Caco-2 (cell line): Measurements from ENCODE around the gene IKZF3. TPM values are rescaled to one million over a fixed set of nuclear protein-coding genes. Genes with fewer than 3 reads are reported as not detected.

Experiments
- Bru-seq: library from RNA; stranded (reverse); fragments of 400-500 nt; gene quantifications from one replicate; lab custom pipeline; 2021; lab: Mats Ljungman, UMichigan
- BruChase-seq, 2 experiments: library from RNA; stranded (reverse); fragments of 400-500 nt; gene quantifications; one replicate each; lab custom pipeline; 2021; lab: Mats Ljungman, UMichigan
- BruUV-seq: library from RNA; stranded (reverse); fragments of 400-500 nt; replicated peaks from 2 replicates; lab custom pipeline; 2021; lab: Mats Ljungman, UMichigan
- CTCF ChIA-PET: fragments of 300-600 bp; sonication (Branson Sonifier 250); formaldehyde crosslinking; loops from one replicate; lab custom pipeline; 2022; ENCODE audit warnings: antibody characterized with exemption; lab: Charles Lee
- POLR2A ChIA-PET: fragments of 300-600 bp; sonication (Branson Sonifier 250); formaldehyde crosslinking; loops from one replicate; lab custom pipeline; 2022; ENCODE audit warnings: antibody characterized with exemption; lab: Charles Lee
- DNase-seq, 2 experiments: peaks; one replicate each; pipeline versions ENCODE4 v3.0.0 to v3.0.0-alpha.2; 2020 to 2022
- H3K27me3 ChIP-seq: replicated peaks from 2 replicates; pipeline ENCODE4 v1.6.0; 2011; ENCODE audit warnings: low read length; ENCODE audit not compliant: control insufficient read depth, insufficient read depth
- H3K36me3 ChIP-seq: 2 replicates; pipeline ENCODE4 v1.5.1; 2011; ENCODE audit warnings: low read length; ENCODE audit not compliant: control insufficient read depth, insufficient read depth
- H3K4me1 ChIP-seq: fragments of 250-450 bp; sonication (Bioruptor Pico); 2 replicates; pipeline ENCODE4 v1.5.1; 2020; ENCODE audit warnings: mild to moderate bottlenecking
- H3K4me3 ChIP-seq: 2 replicates; pipeline ENCODE4 v1.5.1; 2011; ENCODE audit warnings: low read depth, mild to moderate bottlenecking, control low read depth, low read length
- H3K9me3 ChIP-seq: fragments of 250-450 bp; sonication (Bioruptor Pico); 2 replicates; pipeline ENCODE4 v1.5.1; 2020; ENCODE audit warnings: mild to moderate bottlenecking, moderate library complexity
- H3K27ac Mint-ChIP-seq: one replicate; pipeline ENCODE4 v1.8.0; 2022; ENCODE audit warnings: mixed read lengths; ENCODE audit not compliant: unreplicated experiment
- H3K27me3 Mint-ChIP-seq: one replicate; pipeline ENCODE4 v1.8.0; 2022; ENCODE audit warnings: mixed read lengths; ENCODE audit not compliant: insufficient read depth, unreplicated experiment
- H3K36me3 Mint-ChIP-seq: one replicate; pipeline ENCODE4 v1.8.0; 2022; ENCODE audit warnings: mild to moderate bottlenecking, mixed read lengths; ENCODE audit not compliant: insufficient read depth, unreplicated experiment
- H3K4me1 Mint-ChIP-seq: one replicate; pipeline ENCODE4 v1.8.0; 2022; ENCODE audit warnings: low read depth, mixed read lengths; ENCODE audit not compliant: unreplicated experiment
- H3K4me3 Mint-ChIP-seq: one replicate; pipeline ENCODE4 v1.8.0; 2022; ENCODE audit warnings: mild to moderate bottlenecking, moderate library complexity, mixed read lengths; ENCODE audit not compliant: unreplicated experiment
- H3K9me3 Mint-ChIP-seq: one replicate; pipeline ENCODE4 v1.8.0; 2022; ENCODE audit warnings: mixed read lengths; ENCODE audit not compliant: unreplicated experiment
- CTCF ChIP-seq, 2 experiments: fragments of 200-600 bp in 1 of 2; IDR thresholded peaks; 1 replicate in 1 of 2; 2 replicates in 1 of 2; pipeline versions ENCODE4 v1.5.1 to v1.8.0; 2011 to 2022; ENCODE audit warnings: antibody characterized with exemption in 1 of 2, control low read depth in 1 of 2, inconsistent platforms in 1 of 2, low read depth in 1 of 2, low read length in 1 of 2, mild to moderate bottlenecking in 1 of 2, moderate library complexity in 1 of 2; ENCODE audit not compliant: insufficient read depth in 1 of 2, severe bottlenecking in 1 of 2, unreplicated experiment in 1 of 2
- intact Hi-C: fragments of 100-400 bp; cut with micrococcal nuclease; formaldehyde crosslinking; loops from one replicate; pipeline ENCODE4 v1.10.0; 2022; ENCODE audit not compliant: unreplicated experiment
- long read RNA-seq: library from polyadenylated mRNA; stranded (forward); transcript quantifications from one replicate; pipeline ENCODE4 v2.0.0, GENCODE V29; 2022
- total RNA-seq: library from RNA; stranded (reverse); gene quantifications from 2 replicates; pipeline ENCODE4 v1.2.3, GENCODE V29; 2022

Gene IKZF3
- total RNA-seq (2.4 and 2.8 TPM in 2 replicates), Bru-seq, nascent RNA (percentile 45 among the genes with signal in this experiment), BruChase-seq, experiment 1, labeled RNA remaining after a 2-hour chase (percentile 41 among the genes with signal in this experiment), BruChase-seq, experiment 2, labeled RNA remaining after a 6-hour chase (percentile 35 among the genes with signal in this experiment)
- long read RNA-seq, result 0 reads

GRCh38 chr17:39863918-39864746, at the start of gene IKZF3:
IKZF3 (minus strand) TSS chr17:39864312; CDS start chr17:39864126, 186 bp downstream.
- no peak within 1 kb of the TSS for H3K27ac Mint-ChIP-seq

DNA sequence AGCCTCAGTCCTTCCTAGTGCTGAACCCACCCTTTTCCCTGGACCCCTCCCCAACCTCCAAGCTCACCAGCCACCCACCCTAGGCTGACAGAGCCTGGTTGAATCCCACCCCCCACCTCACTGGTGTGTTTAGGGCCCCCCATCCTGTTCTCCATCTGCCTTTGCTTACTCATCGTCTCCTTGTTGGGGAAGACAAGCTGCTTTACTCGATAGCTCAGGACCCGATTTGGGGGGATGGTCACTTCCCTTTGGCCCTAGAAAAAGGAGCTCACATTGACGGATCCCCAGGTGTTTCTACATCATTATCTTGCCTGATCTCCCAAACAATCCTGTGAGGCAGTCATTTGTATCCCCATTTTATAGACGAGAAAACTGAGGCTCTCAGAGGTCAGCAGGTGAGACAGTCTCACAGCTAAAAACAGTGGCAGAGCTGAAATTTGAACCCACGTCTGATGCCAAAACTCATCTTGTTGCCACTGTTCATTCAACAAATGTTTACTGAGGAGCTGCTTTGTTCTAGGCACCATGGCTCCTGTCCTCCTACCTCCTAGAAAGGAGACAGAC, 44.8 kb upstream of the IKZF3 start:
- Histone ChIP-seq H3K4me3 (no peak overlapping the region), H3K9me3 (no peaks in the 10 kb centered on the region), H3K36me3 (no peaks in the 10 kb centered on the region), H3K27me3 (no peaks in the 10 kb centered on the region), H3K4me1 (peaks cover 9% of the 10 kb centered on the region; the same call in 1 of the 2 replicates)
- no peak for TF ChIP-seq CTCF (IDR thresholded peaks at IDR 0.05; ENCODE audit: insufficient read depth in 1 of 2, low read depth in 1 of 2, low read length in 1 of 2, severe bottlenecking in 1 of 2, unreplicated experiment in 1 of 2)
- H3K4me1 Mint-ChIP-seq, result peaks cover 10% of the 10 kb centered on the region
- H3K36me3 Mint-ChIP-seq, result peaks cover 4% of the 10 kb centered on the region
- no peak for DNase-seq
- CTCF ChIA-PET, result no interaction called here
- H3K27me3 Mint-ChIP-seq, result no peaks in the 10 kb centered on the region
- intact Hi-C loops, result no loop called here
- POLR2A ChIA-PET, result no interaction called here
- BruUV-seq, result no TSS peak
- H3K4me3 Mint-ChIP-seq, result no peak overlapping the region
- no peaks in the 10 kb centered on the region for H3K9me3 Mint-ChIP-seq
- no peak overlapping the region for H3K27ac Mint-ChIP-seq

More at GRCh38 chr17:39863918-39864746, at the start of gene IKZF3:
- H3K27me3 ChIP-seq, result no peaks in the 10 kb centered on the region
- no peaks in the 10 kb centered on the region for H3K9me3 Mint-ChIP-seq
- no peaks in the 10 kb centered on the region for H3K4me1 Mint-ChIP-seq
- peaks cover 5% of the 10 kb centered on the region for H3K36me3 Mint-ChIP-seq
- ChIA-PET CTCF (interaction anchor here (0.9 kb wide), 1 partner anchor 116 kb away, joined by 3 read pairs; the partner anchor contains the start of gene PSMD3), POLR2A (no interaction called here)
- peak; percentile 89 to 92 for DNase-seq
- intact Hi-C loops, result loop anchor here (2.0 kb wide), 1 partner anchor 109 kb away; no protein-coding TSS in a partner anchor
- H3K36me3 ChIP-seq, result no peaks in the 10 kb centered on the region
- no peaks in the 10 kb centered on the region for H3K4me1 ChIP-seq
- TF ChIP-seq CTCF (IDR thresholded peaks at IDR 0.05; ENCODE audit: insufficient read depth in 1 of 2, low read depth in 1 of 2, low read length in 1 of 2, severe bottlenecking in 1 of 2, unreplicated experiment in 1 of 2), result peak in 1 of 2 experiments; percentile 52
- H3K9me3 ChIP-seq, result no peaks in the 10 kb centered on the region
- BruUV-seq, result no TSS peak
- peaks cover 14% of the 10 kb centered on the region for H3K27me3 Mint-ChIP-seq
- peak within 1 kb of the TSS; percentile 27 for H3K4me3 ChIP-seq
- peak within 1 kb of the TSS; percentile 76 for H3K4me3 Mint-ChIP-seq

DNA sequence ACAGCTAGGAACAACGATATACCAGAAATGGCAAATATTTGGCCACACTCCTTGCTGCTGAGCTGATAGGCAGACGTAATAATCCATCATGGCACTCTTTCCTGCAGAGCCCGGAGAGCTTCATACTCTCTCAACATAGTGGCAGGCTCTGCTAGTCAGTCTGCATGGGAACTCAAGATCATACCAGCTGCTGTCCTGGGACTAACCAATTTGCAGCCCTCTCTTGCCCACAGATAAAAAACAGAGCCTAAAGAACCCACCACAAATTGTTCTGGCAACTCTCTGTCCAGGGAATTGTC, 40.8 kb upstream of the IKZF3 start:
- no peak overlapping the region for H3K4me3 ChIP-seq
- no peaks in the 10 kb centered on the region for H3K9me3 ChIP-seq

More for the DNA sequence above, 40.8 kb upstream of the IKZF3 start:
- CTCF ChIA-PET, result interaction anchor here (0.6 to 1.0 kb wide), 2 partner anchors 9 to 523 kb away, joined by 3 to 7 read pairs; no protein-coding TSS in a partner anchor
- no peaks in the 10 kb centered on the region for H3K36me3 ChIP-seq
- TF ChIP-seq CTCF (IDR thresholded peaks at IDR 0.05; ENCODE audit: insufficient read depth in 1 of 2, low read depth in 1 of 2, low read length in 1 of 2, severe bottlenecking in 1 of 2, unreplicated experiment in 1 of 2), result no peak
- POLR2A ChIA-PET, result interaction anchor here (0.5 kb wide), 1 partner anchor 98 kb away, joined by 4 read pairs; no protein-coding TSS in a partner anchor
- no peaks in the 10 kb centered on the region for H3K9me3 Mint-ChIP-seq
- H3K27me3 ChIP-seq, result no peaks in the 10 kb centered on the region
- intact Hi-C loops, result no loop called here
- BruUV-seq, result no TSS peak
- no peaks in the 10 kb centered on the region for H3K27me3 Mint-ChIP-seq
- no peak overlapping the region for H3K27ac Mint-ChIP-seq
- no peak for DNase-seq
- no peaks in the 10 kb centered on the region for H3K36me3 Mint-ChIP-seq
- H3K4me1 ChIP-seq, result peaks cover 9% of the 10 kb centered on the region; the same call in 1 of the 2 replicates
- H3K4me3 Mint-ChIP-seq, result no peak overlapping the region
- H3K4me1 Mint-ChIP-seq, result peaks cover 10% of the 10 kb centered on the region
